Endothelial cell of umbilical vein (primary cell): ENCODE results near the gene DPP6. TPM values are rescaled to one million over a fixed set of nuclear protein-coding genes. Genes with fewer than 3 reads are reported as not detected.

Source experiments
- BruUV-seq: library from RNA; stranded (reverse); fragments of 400-500 nt; replicated peaks from 2 replicates; lab custom pipeline; 2021; lab: Mats Ljungman, UMichigan
- CTCF ChIA-PET: fragments of 300-600, 350-600 bp; sonication (Branson Sonifier 250); formaldehyde crosslinking; loops from one replicate; lab custom pipeline; 2021; ENCODE audit warnings: antibody characterized with exemption, inconsistent platforms; lab: Charles Lee
- POLR2A ChIA-PET: fragments of 300-600, 350-600 bp; sonication (Branson Sonifier 250); formaldehyde crosslinking; loops from one replicate; lab custom pipeline; 2021; ENCODE audit warnings: antibody characterized with exemption, inconsistent platforms; lab: Charles Lee
- DNase-seq: peaks from one replicate; pipeline ENCODE4 v3.0.0-alpha.2; 2011; ENCODE audit warnings: low read depth, low spot score
- FAIRE-seq: peaks from 2 replicates; lab custom pipeline; 2011; peaks lifted over from hg19 to GRCh38; lab: Jason Lieb, UNC
- H2AFZ ChIP-seq: 2 replicates; pipeline ENCODE4 v1.6.0; 2012; ENCODE audit warnings: low read depth, low read length, control low read depth, inconsistent platforms
- H3K27ac ChIP-seq: 2 replicates; pipeline ENCODE4 v1.5.1; 2011; ENCODE audit warnings: low read depth, mild to moderate bottlenecking, control low read depth, low read length, moderate library complexity; ENCODE audit not compliant: insufficient read depth
- H3K27me3 ChIP-seq, 2 experiments: 2 replicates each; pipeline versions ENCODE4 v1.6.0 to v1.6.1; 2011; ENCODE audit warnings: low read length in 2 of 2, mixed read lengths in 1 of 2; ENCODE audit not compliant: control insufficient read depth in 2 of 2, insufficient read depth in 2 of 2
- H3K36me3 ChIP-seq, 2 experiments: 2 replicates in 1 of 2; 3 replicates in 1 of 2; pipeline ENCODE4 v1.5.1; 2011; ENCODE audit warnings: low read length in 2 of 2, mild to moderate bottlenecking in 1 of 2, moderate library complexity in 1 of 2; ENCODE audit not compliant: control insufficient read depth in 2 of 2, insufficient read depth in 2 of 2; ENCODE audit errors: extremely low read depth in 1 of 2
- H3K4me1 ChIP-seq: 3 replicates; pipeline ENCODE4 v1.5.1; 2011; ENCODE audit warnings: mild to moderate bottlenecking, low read length; ENCODE audit not compliant: control insufficient read depth, insufficient read depth; ENCODE audit errors: extremely low read depth
- H3K4me2 ChIP-seq: 2 replicates; pipeline ENCODE4 v1.6.1; 2011; ENCODE audit warnings: low read length, control low read depth, mixed read lengths; ENCODE audit not compliant: insufficient read depth
- H3K4me3 ChIP-seq, 3 experiments: fragments of 200-600 bp in 1 of 3; sonication (generic), shearing (Covaris generic) in 1 of 3; replicated peaks in 1 of 3; 2 replicates each; pipeline ENCODE4 v1.5.1; 2011 to 2016; ENCODE audit warnings: control low read depth in 3 of 3, low read length in 3 of 3, mild to moderate bottlenecking in 2 of 3, inconsistent platforms in 1 of 3, low read depth in 1 of 3, moderate library complexity in 1 of 3; ENCODE audit not compliant: insufficient read depth in 1 of 3
- H3K79me2 ChIP-seq: 2 replicates; pipeline ENCODE4 v1.6.0; 2012; ENCODE audit warnings: low read length, inconsistent platforms; ENCODE audit not compliant: control insufficient read depth, insufficient read depth
- H3K9ac ChIP-seq: replicated peaks from 2 replicates; pipeline ENCODE3; 2011; ENCODE audit warnings: low read length, control low read depth; ENCODE audit not compliant: insufficient read depth; ENCODE audit errors: extremely low read depth
- H3K9me1 ChIP-seq: replicated peaks from 3 replicates; pipeline ENCODE4 v1.6.0; 2011; ENCODE audit warnings: mild to moderate bottlenecking, low read length; ENCODE audit not compliant: control insufficient read depth, insufficient read depth; ENCODE audit errors: extremely low read depth
- H3K9me3 ChIP-seq: replicated peaks from 2 replicates; pipeline ENCODE4 v1.5.1; 2012; ENCODE audit warnings: low read length, inconsistent platforms; ENCODE audit not compliant: control insufficient read depth, insufficient read depth
- H4K20me1 ChIP-seq: replicated peaks from 2 replicates; pipeline ENCODE3; 2011; ENCODE audit warnings: mild to moderate bottlenecking, low read length; ENCODE audit not compliant: control insufficient read depth, insufficient read depth; ENCODE audit errors: extremely low read depth
- EZH2 ChIP-seq: IDR thresholded peaks from 2 replicates; pipeline ENCODE4 v1.6.1; 2012; ENCODE audit warnings: borderline replicate concordance, low read depth, mild to moderate bottlenecking, moderate library complexity, low read length, inconsistent platforms; ENCODE audit not compliant: severe bottlenecking
- FOS ChIP-seq: IDR thresholded peaks from 2 replicates; pipeline ENCODE4 v1.6.1; 2011; ENCODE audit warnings: mild to moderate bottlenecking, low read length, moderate library complexity, borderline replicate concordance; ENCODE audit not compliant: insufficient read depth
- GATA2 ChIP-seq: IDR thresholded peaks from 2 replicates; pipeline ENCODE4 v1.7.0; 2011; ENCODE audit warnings: low read depth, mild to moderate bottlenecking, moderate library complexity, mixed read lengths, low read length; ENCODE audit not compliant: insufficient read length, insufficient read depth
- JUN ChIP-seq: IDR thresholded peaks from 2 replicates; pipeline ENCODE4 v1.6.1; 2011; ENCODE audit warnings: borderline replicate concordance, low read depth; ENCODE audit not compliant: insufficient read length, insufficient read depth
- MAX ChIP-seq: IDR thresholded peaks from 2 replicates; pipeline ENCODE4 v1.6.1; 2011; ENCODE audit not compliant: insufficient read depth, insufficient read length
- POLR2A ChIP-seq: IDR thresholded peaks from 2 replicates; pipeline ENCODE4 v1.6.1; 2012; ENCODE audit warnings: low read depth, mild to moderate bottlenecking, control low read depth, low read length
- POLR2AphosphoS5 ChIP-seq: IDR thresholded peaks from 2 replicates; pipeline ENCODE4 v1.6.1; 2012; ENCODE audit warnings: low read depth, mild to moderate bottlenecking, control low read depth, low read length, moderate library complexity; ENCODE audit not compliant: insufficient read depth
- dilution Hi-C: fragments of 300-500 bp; cut with MboI; formaldehyde crosslinking; loops from one replicate; pipeline ENCODE4 v1.15.0; 2019; ENCODE audit warnings: low sequenced_read_pairs; ENCODE audit not compliant: extremely low pct_ligation_motif_present
- intact Hi-C: fragments of 100-400 bp; cut with micrococcal nuclease; formaldehyde crosslinking; loops from one replicate; pipeline ENCODE4 v1.10.0; 2022
- polyA plus RNA-seq, 4 experiments: library from polyadenylated mRNA; depleted of rRNA in 3 of 4; stranded (reverse) in 3 of 4; unstranded in 1 of 4; fragments of >200 nt; gene quantifications; 2 replicates each; pipeline versions ENCODE4 v1.2.1 to v1.2.3, GENCODE V29; 2011 to 2012; ENCODE audit warnings: missing spikeins in 1 of 4
- total RNA-seq: library from RNA; stranded (reverse); gene quantifications from 2 replicates; pipeline ENCODE4 v1.2.3, GENCODE V29; 2021
- TF ChIP-seq, protein P1 (sequence below), 2 donors: IDR thresholded peaks; 1 replicate in 1 of 2; 2 replicates in 1 of 2; pipeline ENCODE4 v1.5.1; 2011; ENCODE audit warnings: low read length in 2 of 2, mild to moderate bottlenecking in 2 of 2, moderate library complexity in 2 of 2, control low read depth in 1 of 2, inconsistent platforms in 1 of 2, low read depth in 1 of 2; ENCODE audit not compliant: insufficient read depth in 1 of 2; ENCODE audit errors: extremely low read depth in 1 of 2

DPP6 gene
- total and polyA plus RNA-seq, 2 donors (not counting 3 experiments of a cell fraction or from before 2014, with no cell fraction given): not detected

- ChIA-PET CTCF (no interaction called here), POLR2A (no interaction called here)
- Histone ChIP-seq H3K4me3 (no peak overlapping the region), H3K36me3 (no peaks in the 10 kb centered on the region), H3K9ac (no peak overlapping the region), H3K9me1 (no peaks in the 10 kb centered on the region), H3K27ac (no peak overlapping the region), H2AFZ (no peak overlapping the region), H4K20me1 (no peaks in the 10 kb centered on the region), H3K4me2 (no peak overlapping the region), H3K9me3 (no peaks in the 10 kb centered on the region), H3K27me3 (no peaks in the 10 kb centered on the region), H3K4me1 (no peaks in the 10 kb centered on the region), H3K79me2 (no peaks in the 10 kb centered on the region)
- DNase-seq (no peak), FAIRE-seq (no peak)
- BruUV-seq: no TSS peak
- dilution Hi-C loops (no loop called here), intact Hi-C loops (no loop called here)
- TF ChIP-seq JUN (no peak), MAX (no peak), EZH2 (no peak), FOS (no peak), POLR2A (no peak), POLR2AphosphoS5 (no peak), GATA2 (no peak)
- TF ChIP-seq, protein P1, sequence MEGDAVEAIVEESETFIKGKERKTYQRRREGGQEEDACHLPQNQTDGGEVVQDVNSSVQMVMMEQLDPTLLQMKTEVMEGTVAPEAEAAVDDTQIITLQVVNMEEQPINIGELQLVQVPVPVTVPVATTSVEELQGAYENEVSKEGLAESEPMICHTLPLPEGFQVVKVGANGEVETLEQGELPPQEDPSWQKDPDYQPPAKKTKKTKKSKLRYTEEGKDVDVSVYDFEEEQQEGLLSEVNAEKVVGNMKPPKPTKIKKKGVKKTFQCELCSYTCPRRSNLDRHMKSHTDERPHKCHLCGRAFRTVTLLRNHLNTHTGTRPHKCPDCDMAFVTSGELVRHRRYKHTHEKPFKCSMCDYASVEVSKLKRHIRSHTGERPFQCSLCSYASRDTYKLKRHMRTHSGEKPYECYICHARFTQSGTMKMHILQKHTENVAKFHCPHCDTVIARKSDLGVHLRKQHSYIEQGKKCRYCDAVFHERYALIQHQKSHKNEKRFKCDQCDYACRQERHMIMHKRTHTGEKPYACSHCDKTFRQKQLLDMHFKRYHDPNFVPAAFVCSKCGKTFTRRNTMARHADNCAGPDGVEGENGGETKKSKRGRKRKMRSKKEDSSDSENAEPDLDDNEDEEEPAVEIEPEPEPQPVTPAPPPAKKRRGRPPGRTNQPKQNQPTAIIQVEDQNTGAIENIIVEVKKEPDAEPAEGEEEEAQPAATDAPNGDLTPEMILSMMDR (IDR thresholded peaks at IDR 0.05; ENCODE audit: extremely low read depth in 1 of 2, insufficient read depth in 1 of 2, low read depth in 1 of 2, low read length in 2 of 2): no peak
These were observed 257.9 kb downstream of the DPP6 start for GRCh38 chr7:154310114-154310513.
